ENCODE data around the gene ZFYVE19. TPM values are rescaled to one million over a fixed set of nuclear protein-coding genes. Genes with fewer than 3 reads are reported as not detected.

ZFYVE19 gene
- total and polyA plus RNA-seq, 2 experiments from 2014 or later: 8.5 to 22.7 TPM

DNA sequence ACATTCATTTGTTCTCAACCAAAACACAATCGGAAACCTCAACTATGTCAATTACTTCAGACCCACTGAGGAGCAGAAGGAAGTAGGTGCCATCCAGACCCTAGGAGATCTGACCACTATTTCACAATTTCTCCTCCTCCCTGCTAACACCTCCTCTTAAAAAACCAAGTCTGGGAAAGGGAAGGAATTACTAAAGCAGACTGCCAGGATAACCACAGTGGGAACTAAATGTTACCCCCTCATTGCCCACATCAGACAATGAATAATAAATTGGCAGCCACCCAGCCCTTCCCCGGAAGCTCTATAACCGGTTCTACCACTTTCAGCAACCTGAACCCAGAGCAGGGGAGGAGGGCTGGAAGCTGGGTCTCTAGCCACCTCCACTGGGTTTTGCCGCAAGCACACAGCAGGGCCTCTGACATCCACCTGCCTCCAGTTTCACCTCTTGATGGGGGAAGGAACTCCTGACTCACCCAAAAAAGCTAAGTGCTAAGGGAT, 19.5 kb upstream of the ZFYVE19 start:
- Histone ChIP-seq H3K4me3 (peak overlapping the region; percentile 41), H4K20me1 (replicated peaks; ENCODE audit: insufficient read depth) (0 out of 2 replicates have a peak, but pooled peaks cover 3% of the 10 kb centered on the region), H3K79me2 (replicated peaks; ENCODE audit: insufficient read depth) (peaks cover 32% of the 10 kb centered on the region), H2AFZ (no peak overlapping the region), H3K9me2 (ENCODE audit: insufficient read depth) (no peaks in the 10 kb centered on the region), H3F3A (replicated peaks; ENCODE audit: low read depth) (peaks cover 9% of the 10 kb centered on the region; the same call in 1 of the 2 replicates), H3K27me3 (ENCODE audit: insufficient read depth) (no peaks in the 10 kb centered on the region), H3K27ac (ENCODE audit: low read depth) (peak overlapping the region; percentile 60; the same call in 1 of the 2 replicates), H3K4me2 (peak overlapping the region; percentile 72), H3K36me3 (ENCODE audit: insufficient read depth) (no peaks in the 10 kb centered on the region), H3K4me1 (ENCODE audit: insufficient read depth) (peaks cover 52% of the 10 kb centered on the region)
- Mint-ChIP-seq H3K36me3 (ENCODE audit: low read depth) (peaks cover 6% of the 10 kb centered on the region; the same call in 1 of the 3 replicates), H3K4me1 (peaks cover 64% of the 10 kb centered on the region), H3K9me3 (no peaks in the 10 kb centered on the region), H3K27me3 (ENCODE audit: insufficient read depth, low read depth, poor library complexity) (peaks cover 13% of the 10 kb centered on the region), H3K4me3 (peak overlapping the region; percentile 60), H3K27ac (peak overlapping the region; percentile 96)
- ATAC-seq (peak; percentile 86), DNase-seq (ENCODE audit: low spot score) (peak; percentile 94)
- TF ChIP-seq, protein P1, sequence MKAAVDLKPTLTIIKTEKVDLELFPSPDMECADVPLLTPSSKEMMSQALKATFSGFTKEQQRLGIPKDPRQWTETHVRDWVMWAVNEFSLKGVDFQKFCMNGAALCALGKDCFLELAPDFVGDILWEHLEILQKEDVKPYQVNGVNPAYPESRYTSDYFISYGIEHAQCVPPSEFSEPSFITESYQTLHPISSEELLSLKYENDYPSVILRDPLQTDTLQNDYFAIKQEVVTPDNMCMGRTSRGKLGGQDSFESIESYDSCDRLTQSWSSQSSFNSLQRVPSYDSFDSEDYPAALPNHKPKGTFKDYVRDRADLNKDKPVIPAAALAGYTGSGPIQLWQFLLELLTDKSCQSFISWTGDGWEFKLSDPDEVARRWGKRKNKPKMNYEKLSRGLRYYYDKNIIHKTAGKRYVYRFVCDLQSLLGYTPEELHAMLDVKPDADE (IDR thresholded peaks at IDR 0.05): no peak
- TF ChIP-seq POLR2AphosphoS5 (IDR thresholded peaks at IDR 0.05; ENCODE audit: low read depth): peak; percentile 56; the same call in 1 of the 2 replicates

DNA sequence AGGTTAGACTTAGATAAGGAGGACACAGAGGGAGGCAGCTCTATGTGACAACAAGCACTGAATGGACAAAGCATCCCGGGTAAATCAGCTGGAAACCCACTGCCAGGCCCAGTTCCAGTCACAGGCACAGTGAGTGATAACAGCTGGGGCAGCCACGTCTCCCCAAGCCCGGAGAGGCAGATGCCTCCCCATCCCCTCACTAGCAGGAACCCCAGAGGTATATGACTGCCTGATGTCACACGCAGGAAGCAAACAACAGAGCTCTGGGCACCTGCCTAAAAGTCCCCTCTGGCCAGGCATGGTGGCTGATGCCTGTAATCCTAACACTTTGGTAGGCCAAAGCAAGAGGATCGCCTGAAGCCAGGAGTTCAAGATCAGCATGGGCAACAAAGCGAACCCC, 18.9 kb upstream of the ZFYVE19 start:
- Histone ChIP-seq H2AFZ (no peak overlapping the region), H3K4me1 (ENCODE audit: insufficient read depth) (peaks cover 52% of the 10 kb centered on the region), H3K79me2 (replicated peaks; ENCODE audit: insufficient read depth) (peaks cover 33% of the 10 kb centered on the region), H3K4me2 (peak overlapping the region; percentile 72), H3F3A (replicated peaks; ENCODE audit: low read depth) (peaks cover 9% of the 10 kb centered on the region; the same call in 1 of the 2 replicates), H4K20me1 (replicated peaks; ENCODE audit: insufficient read depth) (0 out of 2 replicates have a peak, but pooled peaks cover 3% of the 10 kb centered on the region), H3K27ac (ENCODE audit: low read depth) (peak overlapping the region; percentile 16; the same call in 1 of the 2 replicates), H3K4me3 (peak overlapping the region; percentile 41; the same call in 1 of the 2 replicates), H3K36me3 (ENCODE audit: insufficient read depth) (no peaks in the 10 kb centered on the region), H3K9me2 (ENCODE audit: insufficient read depth) (no peaks in the 10 kb centered on the region), H3K27me3 (ENCODE audit: insufficient read depth) (no peaks in the 10 kb centered on the region)
- Mint-ChIP-seq H3K27me3 (ENCODE audit: insufficient read depth, low read depth, poor library complexity) (peaks cover 13% of the 10 kb centered on the region), H3K4me1 (peaks cover 59% of the 10 kb centered on the region), H3K36me3 (ENCODE audit: low read depth) (peaks cover 7% of the 10 kb centered on the region; the same call in 2 of the 3 replicates), H3K4me3 (peak overlapping the region; percentile 60), H3K27ac (peak overlapping the region; percentile 86), H3K9me3 (no peaks in the 10 kb centered on the region)
- DNase-seq (ENCODE audit: low spot score) (peak; percentile 37), ATAC-seq (peak; percentile 13)
- TF ChIP-seq ZNF114 (CRISPR knock-in tag; IDR thresholded peaks at IDR 0.05): no peak
- TF ChIP-seq EZH2phosphoT487 (IDR thresholded peaks at IDR 0.05; ENCODE audit: unreplicated experiment): no peak
- TF ChIP-seq CREB1 (CRISPR knock-in tag; IDR thresholded peaks at IDR 0.05; ENCODE audit: low read depth): no peak
- TF ChIP-seq NANOG (IDR thresholded peaks at IDR 0.05; ENCODE audit: borderline replicate concordance): no peak
- TF ChIP-seq, protein P2, sequence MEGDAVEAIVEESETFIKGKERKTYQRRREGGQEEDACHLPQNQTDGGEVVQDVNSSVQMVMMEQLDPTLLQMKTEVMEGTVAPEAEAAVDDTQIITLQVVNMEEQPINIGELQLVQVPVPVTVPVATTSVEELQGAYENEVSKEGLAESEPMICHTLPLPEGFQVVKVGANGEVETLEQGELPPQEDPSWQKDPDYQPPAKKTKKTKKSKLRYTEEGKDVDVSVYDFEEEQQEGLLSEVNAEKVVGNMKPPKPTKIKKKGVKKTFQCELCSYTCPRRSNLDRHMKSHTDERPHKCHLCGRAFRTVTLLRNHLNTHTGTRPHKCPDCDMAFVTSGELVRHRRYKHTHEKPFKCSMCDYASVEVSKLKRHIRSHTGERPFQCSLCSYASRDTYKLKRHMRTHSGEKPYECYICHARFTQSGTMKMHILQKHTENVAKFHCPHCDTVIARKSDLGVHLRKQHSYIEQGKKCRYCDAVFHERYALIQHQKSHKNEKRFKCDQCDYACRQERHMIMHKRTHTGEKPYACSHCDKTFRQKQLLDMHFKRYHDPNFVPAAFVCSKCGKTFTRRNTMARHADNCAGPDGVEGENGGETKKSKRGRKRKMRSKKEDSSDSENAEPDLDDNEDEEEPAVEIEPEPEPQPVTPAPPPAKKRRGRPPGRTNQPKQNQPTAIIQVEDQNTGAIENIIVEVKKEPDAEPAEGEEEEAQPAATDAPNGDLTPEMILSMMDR (conservative IDR thresholded peaks at IDR 0.05; ENCODE audit: low read depth in 2 of 2): no peak
- TF ChIP-seq, protein P3, sequence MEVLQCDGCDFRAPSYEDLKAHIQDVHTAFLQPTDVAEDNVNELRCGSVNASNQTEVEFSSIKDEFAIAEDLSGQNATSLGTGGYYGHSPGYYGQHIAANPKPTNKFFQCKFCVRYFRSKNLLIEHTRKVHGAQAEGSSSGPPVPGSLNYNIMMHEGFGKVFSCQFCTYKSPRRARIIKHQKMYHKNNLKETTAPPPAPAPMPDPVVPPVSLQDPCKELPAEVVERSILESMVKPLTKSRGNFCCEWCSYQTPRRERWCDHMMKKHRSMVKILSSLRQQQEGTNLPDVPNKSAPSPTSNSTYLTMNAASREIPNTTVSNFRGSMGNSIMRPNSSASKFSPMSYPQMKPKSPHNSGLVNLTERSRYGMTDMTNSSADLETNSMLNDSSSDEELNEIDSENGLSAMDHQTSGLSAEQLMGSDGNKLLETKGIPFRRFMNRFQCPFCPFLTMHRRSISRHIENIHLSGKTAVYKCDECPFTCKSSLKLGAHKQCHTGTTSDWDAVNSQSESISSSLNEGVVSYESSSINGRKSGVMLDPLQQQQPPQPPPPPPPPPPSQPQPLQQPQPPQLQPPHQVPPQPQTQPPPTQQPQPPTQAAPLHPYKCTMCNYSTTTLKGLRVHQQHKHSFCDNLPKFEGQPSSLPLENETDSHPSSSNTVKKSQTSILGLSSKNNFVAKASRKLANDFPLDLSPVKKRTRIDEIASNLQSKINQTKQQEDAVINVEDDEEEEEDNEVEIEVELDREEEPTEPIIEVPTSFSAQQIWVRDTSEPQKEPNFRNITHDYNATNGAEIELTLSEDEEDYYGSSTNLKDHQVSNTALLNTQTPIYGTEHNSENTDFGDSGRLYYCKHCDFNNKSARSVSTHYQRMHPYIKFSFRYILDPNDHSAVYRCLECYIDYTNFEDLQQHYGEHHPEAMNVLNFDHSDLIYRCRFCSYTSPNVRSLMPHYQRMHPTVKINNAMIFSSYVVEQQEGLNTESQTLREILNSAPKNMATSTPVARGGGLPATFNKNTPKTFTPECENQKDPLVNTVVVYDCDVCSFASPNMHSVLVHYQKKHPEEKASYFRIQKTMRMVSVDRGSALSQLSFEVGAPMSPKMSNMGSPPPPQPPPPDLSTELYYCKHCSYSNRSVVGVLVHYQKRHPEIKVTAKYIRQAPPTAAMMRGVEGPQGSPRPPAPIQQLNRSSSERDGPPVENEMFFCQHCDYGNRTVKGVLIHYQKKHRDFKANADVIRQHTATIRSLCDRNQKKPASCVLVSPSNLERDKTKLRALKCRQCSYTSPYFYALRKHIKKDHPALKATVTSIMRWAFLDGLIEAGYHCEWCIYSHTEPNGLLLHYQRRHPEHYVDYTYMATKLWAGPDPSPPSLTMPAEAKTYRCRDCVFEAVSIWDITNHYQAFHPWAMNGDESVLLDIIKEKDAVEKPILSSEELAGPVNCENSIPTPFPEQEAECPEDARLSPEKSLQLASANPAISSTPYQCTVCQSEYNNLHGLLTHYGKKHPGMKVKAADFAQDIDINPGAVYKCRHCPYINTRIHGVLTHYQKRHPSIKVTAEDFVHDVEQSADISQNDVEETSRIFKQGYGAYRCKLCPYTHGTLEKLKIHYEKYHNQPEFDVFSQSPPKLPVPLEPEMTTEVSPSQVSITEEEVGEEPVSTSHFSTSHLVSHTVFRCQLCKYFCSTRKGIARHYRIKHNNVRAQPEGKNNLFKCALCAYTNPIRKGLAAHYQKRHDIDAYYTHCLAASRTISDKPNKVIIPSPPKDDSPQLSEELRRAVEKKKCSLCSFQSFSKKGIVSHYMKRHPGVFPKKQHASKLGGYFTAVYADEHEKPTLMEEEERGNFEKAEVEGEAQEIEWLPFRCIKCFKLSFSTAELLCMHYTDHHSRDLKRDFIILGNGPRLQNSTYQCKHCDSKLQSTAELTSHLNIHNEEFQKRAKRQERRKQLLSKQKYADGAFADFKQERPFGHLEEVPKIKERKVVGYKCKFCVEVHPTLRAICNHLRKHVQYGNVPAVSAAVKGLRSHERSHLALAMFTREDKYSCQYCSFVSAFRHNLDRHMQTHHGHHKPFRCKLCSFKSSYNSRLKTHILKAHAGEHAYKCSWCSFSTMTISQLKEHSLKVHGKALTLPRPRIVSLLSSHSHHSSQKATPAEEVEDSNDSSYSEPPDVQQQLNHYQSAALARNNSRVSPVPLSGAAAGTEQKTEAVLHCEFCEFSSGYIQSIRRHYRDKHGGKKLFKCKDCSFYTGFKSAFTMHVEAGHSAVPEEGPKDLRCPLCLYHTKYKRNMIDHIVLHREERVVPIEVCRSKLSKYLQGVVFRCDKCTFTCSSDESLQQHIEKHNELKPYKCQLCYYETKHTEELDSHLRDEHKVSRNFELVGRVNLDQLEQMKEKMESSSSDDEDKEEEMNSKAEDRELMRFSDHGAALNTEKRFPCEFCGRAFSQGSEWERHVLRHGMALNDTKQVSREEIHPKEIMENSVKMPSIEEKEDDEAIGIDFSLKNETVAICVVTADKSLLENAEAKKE (CRISPR knock-in tag; IDR thresholded peaks at IDR 0.05): no peak
- TF ChIP-seq ZNF331 (CRISPR knock-in tag; IDR thresholded peaks at IDR 0.05; ENCODE audit: low read depth): no peak
- no peak for TF ChIP-seq STAT1 (IDR thresholded peaks at IDR 0.05; ENCODE audit: unreplicated experiment)
- no peak for TF ChIP-seq EZH2 (IDR thresholded peaks at IDR 0.05; ENCODE audit: low read depth, unreplicated experiment)
